ENCODE data around the gene CHST9. TPM values are rescaled to one million over a fixed set of nuclear protein-coding genes. Genes with fewer than 3 reads are reported as not detected.

Gene CHST9
- total RNA-seq, 1 donor from 2014 or later: 5.6 TPM

DNA sequence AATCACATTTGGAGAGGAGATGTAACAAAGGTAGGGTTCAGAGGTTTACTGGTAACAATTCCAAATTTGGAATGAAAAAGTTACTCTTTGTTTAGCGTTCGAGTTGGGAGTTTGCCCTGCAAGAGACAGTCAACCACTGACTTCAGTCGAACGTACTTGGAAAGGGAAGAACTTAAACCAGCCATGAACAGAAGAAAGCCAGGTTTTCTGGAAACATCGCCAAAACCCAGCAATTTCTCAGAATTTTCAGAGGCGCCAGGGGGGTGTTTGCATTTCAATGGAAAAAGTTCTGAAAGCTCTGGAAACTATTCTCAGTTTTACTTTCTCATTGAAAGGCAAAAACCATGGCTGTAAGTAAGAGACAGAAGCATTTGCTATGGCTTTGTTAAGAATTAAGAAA, 291.1 kb downstream of the CHST9 start:
- ATAC-seq: peak in 1 of 2 donors; percentile 8
- Histone ChIP-seq H3K27ac (no peak overlapping the region), H3K4me1 (no peaks in the 10 kb centered on the region), H3K27me3 (ENCODE audit: low read depth) (no peaks in the 10 kb centered on the region), H3K4me3 (no peak overlapping the region), H3K36me3 (no peaks in the 10 kb centered on the region), H3K9me3 (no peaks in the 10 kb centered on the region)
- no peak for DNase-seq
- TF ChIP-seq, protein P1, sequence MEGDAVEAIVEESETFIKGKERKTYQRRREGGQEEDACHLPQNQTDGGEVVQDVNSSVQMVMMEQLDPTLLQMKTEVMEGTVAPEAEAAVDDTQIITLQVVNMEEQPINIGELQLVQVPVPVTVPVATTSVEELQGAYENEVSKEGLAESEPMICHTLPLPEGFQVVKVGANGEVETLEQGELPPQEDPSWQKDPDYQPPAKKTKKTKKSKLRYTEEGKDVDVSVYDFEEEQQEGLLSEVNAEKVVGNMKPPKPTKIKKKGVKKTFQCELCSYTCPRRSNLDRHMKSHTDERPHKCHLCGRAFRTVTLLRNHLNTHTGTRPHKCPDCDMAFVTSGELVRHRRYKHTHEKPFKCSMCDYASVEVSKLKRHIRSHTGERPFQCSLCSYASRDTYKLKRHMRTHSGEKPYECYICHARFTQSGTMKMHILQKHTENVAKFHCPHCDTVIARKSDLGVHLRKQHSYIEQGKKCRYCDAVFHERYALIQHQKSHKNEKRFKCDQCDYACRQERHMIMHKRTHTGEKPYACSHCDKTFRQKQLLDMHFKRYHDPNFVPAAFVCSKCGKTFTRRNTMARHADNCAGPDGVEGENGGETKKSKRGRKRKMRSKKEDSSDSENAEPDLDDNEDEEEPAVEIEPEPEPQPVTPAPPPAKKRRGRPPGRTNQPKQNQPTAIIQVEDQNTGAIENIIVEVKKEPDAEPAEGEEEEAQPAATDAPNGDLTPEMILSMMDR (IDR thresholded peaks at IDR 0.05): no peak
- intact Hi-C loops (cut with DNase I): no loop called here

DNA sequence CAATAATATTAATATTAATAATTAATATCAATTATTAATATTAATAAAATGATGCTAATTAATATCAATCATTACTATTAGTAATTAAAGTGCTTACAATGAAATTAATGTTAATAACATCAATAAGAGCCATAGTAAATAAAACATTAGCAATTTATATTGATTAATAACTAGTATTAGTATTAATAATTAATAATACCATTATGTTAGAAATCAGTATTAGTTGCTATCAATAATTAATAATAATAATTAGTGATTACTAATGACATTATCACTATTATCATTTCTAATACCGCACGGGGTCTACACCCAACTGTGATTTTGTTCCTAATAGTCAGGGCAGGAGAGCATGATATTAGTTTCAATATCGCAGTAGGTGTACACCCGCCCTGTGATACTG, 296.8 kb downstream of the CHST9 start:
- Histone ChIP-seq H3K27ac (no peak overlapping the region), H3K27me3 (ENCODE audit: low read depth) (no peaks in the 10 kb centered on the region), H3K9me3 (no peaks in the 10 kb centered on the region), H3K4me1 (no peaks in the 10 kb centered on the region), H3K36me3 (no peaks in the 10 kb centered on the region), H3K4me3 (no peak overlapping the region)
- ATAC-seq: no peak
- DNase-seq: no peak
- TF ChIP-seq, protein P1 (IDR thresholded peaks at IDR 0.05): no peak
- intact Hi-C loops (cut with DNase I): no loop called here

DNA sequence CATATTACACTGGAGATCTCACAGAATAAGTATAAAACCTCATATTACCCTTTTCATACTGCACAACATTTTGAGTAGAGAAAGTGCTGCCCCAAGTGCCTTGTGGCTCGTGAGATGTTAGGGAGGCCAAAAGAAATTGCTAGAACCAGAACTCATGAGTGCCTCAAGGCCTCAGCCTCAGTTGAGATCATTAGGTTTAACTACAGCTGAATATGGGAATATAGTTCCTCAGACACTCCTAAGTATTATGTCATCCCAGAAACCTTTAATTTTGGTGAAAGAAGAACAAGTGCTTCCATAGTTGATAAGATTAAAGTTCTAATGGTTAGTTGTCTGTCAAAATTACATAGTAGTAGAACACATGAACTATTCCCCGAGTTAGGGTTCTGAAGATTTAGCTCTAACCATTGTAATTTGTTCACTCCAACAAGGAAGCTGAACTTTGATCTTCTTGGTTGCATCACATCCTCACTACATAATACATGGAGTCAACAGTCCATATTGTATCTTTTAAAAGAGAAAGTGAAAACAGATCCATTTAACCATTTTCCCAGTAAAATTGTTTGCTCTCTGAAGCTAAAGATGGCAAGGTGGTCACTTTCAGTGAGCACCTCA, 310.0 kb downstream of the CHST9 start:
- TF ChIP-seq, protein P1 (IDR thresholded peaks at IDR 0.05): no peak
- Histone ChIP-seq H3K4me1 (no peaks in the 10 kb centered on the region), H3K4me3 (no peak overlapping the region), H3K27ac (no peak overlapping the region), H3K36me3 (no peaks in the 10 kb centered on the region), H3K27me3 (ENCODE audit: low read depth) (no peaks in the 10 kb centered on the region), H3K9me3 (no peaks in the 10 kb centered on the region)
- intact Hi-C loops (cut with DNase I): no loop called here
- ATAC-seq (peak in 1 of 2 donors; percentile 39), DNase-seq (no peak)

DNA sequence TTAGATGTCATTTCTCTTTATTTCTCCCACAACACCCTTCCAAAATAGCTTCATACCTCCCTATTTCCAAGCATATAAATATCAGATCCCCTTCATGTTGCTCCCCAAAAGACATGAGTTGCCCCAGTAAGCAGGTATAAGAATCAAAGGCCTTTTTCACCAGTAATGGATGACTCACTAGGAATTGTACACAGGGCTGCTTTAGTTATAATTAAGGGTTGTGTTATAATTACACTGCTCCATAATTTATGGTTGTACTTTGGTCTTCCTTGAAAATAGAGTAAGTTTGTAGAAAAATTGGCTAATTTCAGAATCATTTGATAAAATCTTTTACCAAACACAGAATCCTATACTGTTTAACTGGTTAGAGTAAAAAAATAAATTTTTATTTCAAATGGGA, 310.8 kb downstream of the CHST9 start:
- H3K36me3 ChIP-seq: no peaks in the 10 kb centered on the region
- H3K4me3 ChIP-seq: no peak overlapping the region
- intact Hi-C loops (cut with DNase I): no loop called here
- TF ChIP-seq, protein P1 (IDR thresholded peaks at IDR 0.05): no peak
- H3K4me1 ChIP-seq: no peaks in the 10 kb centered on the region
- ATAC-seq: no peak
- no peaks in the 10 kb centered on the region for H3K27me3 ChIP-seq (ENCODE audit: low read depth)
- H3K27ac ChIP-seq: no peak overlapping the region
- no peaks in the 10 kb centered on the region for H3K9me3 ChIP-seq
- DNase-seq: no peak

DNA sequence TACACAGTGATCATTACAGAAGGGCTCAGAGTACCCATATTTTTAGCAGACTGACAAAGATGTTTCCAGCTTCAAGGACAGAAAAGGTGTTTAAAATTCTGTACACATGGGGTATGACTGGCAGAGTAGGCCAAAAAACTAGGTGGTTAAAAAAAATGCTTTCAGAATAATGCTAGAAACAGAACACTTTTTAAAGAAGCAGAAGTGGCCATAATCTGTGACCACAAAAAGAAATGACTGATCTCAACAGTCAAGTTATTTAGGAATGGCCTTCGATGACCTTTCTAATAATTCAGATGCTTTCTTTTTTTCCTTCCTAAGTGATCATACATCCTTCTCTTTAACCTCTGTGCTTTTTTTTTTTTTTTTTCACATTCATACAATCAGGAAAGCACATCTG, 315.5 kb downstream of the CHST9 start:
- H3K9me3 ChIP-seq: no peaks in the 10 kb centered on the region

More for the DNA sequence above, 315.5 kb downstream of the CHST9 start:
- H3K36me3 ChIP-seq: no peaks in the 10 kb centered on the region
- DNase-seq: no peak
- intact Hi-C loops (cut with DNase I): no loop called here
- no peak for ATAC-seq
- peaks cover under 1% of the 10 kb centered on the region for H3K27me3 ChIP-seq (ENCODE audit: low read depth)
- no peak overlapping the region for H3K4me3 ChIP-seq
- TF ChIP-seq, protein P1 (IDR thresholded peaks at IDR 0.05): no peak
- H3K4me1 ChIP-seq: peaks cover 11% of the 10 kb centered on the region
- H3K27ac ChIP-seq: no peak overlapping the region
